HEK293 (cell line): ENCODE data around the gene PI4KA.

Experiments used
- CTCF ChIA-PET: fragments of 350-600 bp; formaldehyde crosslinking; extraction: SDS; loops from one replicate; lab custom pipeline; 2021; ENCODE audit warnings: antibody characterized with exemption; lab: Yijun Ruan, JAX
- POLR2A ChIA-PET: fragments of 300-600 bp; formaldehyde crosslinking; extraction: SDS; loops from one replicate; lab custom pipeline; 2020; ENCODE audit warnings: antibody characterized with exemption, inconsistent platforms; lab: Yijun Ruan, JAX
- H3K27ac ChIP-seq: fragments of 200-500 bp; sonication (Bioruptor generic); 2 replicates; pipeline ENCODE4 v1.5.1; 2014; ENCODE audit warnings: low read depth, low read length, control low read depth, inconsistent platforms; ENCODE audit errors: extremely low read depth
- H3K36me3 ChIP-seq, 2 experiments: fragments of 200-500 bp in 1 of 2; sonication (Bioruptor generic) in 1 of 2; 1 replicate in 1 of 2; 2 replicates in 1 of 2; pipeline ENCODE4 v1.5.1; 2014 to 2017; ENCODE audit warnings: inconsistent platforms in 2 of 2, low read length in 2 of 2; ENCODE audit not compliant: control insufficient read depth in 2 of 2, insufficient read depth in 1 of 2
- H3K4me1 ChIP-seq: fragments of 200-500 bp; sonication (Bioruptor generic); 2 replicates; pipeline ENCODE4 v1.5.1; 2014; ENCODE audit warnings: mild to moderate bottlenecking, low read length, inconsistent platforms; ENCODE audit not compliant: control insufficient read depth, insufficient read depth
- H3K4me3 ChIP-seq: 2 replicates; pipeline ENCODE4 v1.5.1; 2011; ENCODE audit warnings: low read depth, mild to moderate bottlenecking, control low read depth, low read length, moderate library complexity
- H3K9me3 ChIP-seq: fragments of 200-500 bp; sonication (Bioruptor generic); 2 replicates; pipeline ENCODE4 v1.5.1; 2014; ENCODE audit warnings: low read depth, low read length, inconsistent platforms; ENCODE audit not compliant: control insufficient read depth, insufficient read depth
- INSM2 ChIP-seq: fragments of 450-650 bp; formaldehyde crosslinking; IDR thresholded peaks from 2 replicates; pipeline ENCODE4 v1.5.1; 2016; ENCODE audit warnings: missing biosample characterization, missing genetic modification characterization
- MZF1 ChIP-seq: fragments of 450-650 bp; formaldehyde crosslinking; IDR thresholded peaks from 2 replicates; pipeline ENCODE4 v1.5.1; 2017; ENCODE audit warnings: missing biosample characterization, missing genetic modification characterization, borderline replicate concordance
- PATZ1 ChIP-seq: fragments of 450-650 bp; formaldehyde crosslinking; IDR thresholded peaks from 2 replicates; pipeline ENCODE4 v1.5.1; 2016; ENCODE audit warnings: missing biosample characterization, missing genetic modification characterization
- REPIN1 ChIP-seq: fragments of 450-650 bp; formaldehyde crosslinking; IDR thresholded peaks from 2 replicates; pipeline ENCODE4 v1.5.1; 2017; ENCODE audit warnings: missing biosample characterization, missing genetic modification characterization, low read depth
- WT1 ChIP-seq: fragments of 450-650 bp; formaldehyde crosslinking; IDR thresholded peaks from 2 replicates; pipeline ENCODE4 v1.5.1; 2016; ENCODE audit warnings: missing biosample characterization, missing genetic modification characterization
- YY1 ChIP-seq: fragments of 450-650 bp; formaldehyde crosslinking; IDR thresholded peaks from 2 replicates; pipeline ENCODE4 v1.5.1; 2018; ENCODE audit warnings: missing biosample characterization, missing genetic modification characterization
- ZFP41 ChIP-seq: fragments of 450-650 bp; formaldehyde crosslinking; IDR thresholded peaks from 2 replicates; pipeline ENCODE4 v1.5.1; 2016; ENCODE audit warnings: missing biosample characterization, missing genetic modification characterization, borderline replicate concordance
- ZNF10 ChIP-seq: fragments of 450-650 bp; formaldehyde crosslinking; IDR thresholded peaks from 2 replicates; pipeline ENCODE4 v1.5.1; 2017; ENCODE audit warnings: missing biosample characterization, missing genetic modification characterization
- ZNF114 ChIP-seq: fragments of 450-650 bp; formaldehyde crosslinking; IDR thresholded peaks from 2 replicates; pipeline ENCODE4 v1.5.0; 2017; ENCODE audit warnings: missing biosample characterization, missing genetic modification characterization
- ZNF133 ChIP-seq: fragments of 450-650 bp; formaldehyde crosslinking; IDR thresholded peaks from 2 replicates; pipeline ENCODE4 v1.5.1; 2016; ENCODE audit warnings: missing biosample characterization, missing genetic modification characterization
- ZNF157 ChIP-seq: fragments of 450-650 bp; formaldehyde crosslinking; IDR thresholded peaks from 2 replicates; pipeline ENCODE4 v1.5.1; 2016; ENCODE audit warnings: missing biosample characterization, missing genetic modification characterization
- ZNF16 ChIP-seq: fragments of 450-650 bp; formaldehyde crosslinking; IDR thresholded peaks from 2 replicates; pipeline ENCODE4 v1.5.1; 2016; ENCODE audit warnings: low read depth, missing biosample characterization, missing genetic modification characterization
- ZNF19 ChIP-seq: fragments of 450-650 bp; formaldehyde crosslinking; IDR thresholded peaks from 2 replicates; pipeline ENCODE4; 2016; ENCODE audit warnings: missing biosample characterization, missing genetic modification characterization, low read depth
- ZNF311 ChIP-seq: fragments of 450-650 bp; formaldehyde crosslinking; IDR thresholded peaks from 2 replicates; pipeline ENCODE4 v1.5.1; 2017; ENCODE audit warnings: missing biosample characterization, missing genetic modification characterization, borderline replicate concordance
- ZNF433 ChIP-seq: fragments of 450-650 bp; formaldehyde crosslinking; IDR thresholded peaks from 2 replicates; pipeline ENCODE4 v1.5.1; 2016; ENCODE audit warnings: missing biosample characterization, missing genetic modification characterization, low read depth
- ZNF555 ChIP-seq: fragments of 450-650 bp; formaldehyde crosslinking; conservative IDR thresholded peaks from 2 replicates; pipeline ENCODE4 v1.5.1; 2017; ENCODE audit warnings: missing biosample characterization, mild to moderate bottlenecking, missing genetic modification characterization, inconsistent platforms
- ZNF654 ChIP-seq: fragments of 450-650 bp; formaldehyde crosslinking; IDR thresholded peaks from 2 replicates; pipeline ENCODE4 v1.5.1; 2016; ENCODE audit warnings: low read depth, missing biosample characterization, missing genetic modification characterization
- ZNF701 ChIP-seq: fragments of 450-650 bp; formaldehyde crosslinking; IDR thresholded peaks from 2 replicates; pipeline ENCODE4 v1.5.1; 2016; ENCODE audit warnings: missing biosample characterization, missing genetic modification characterization
- ZNF704 ChIP-seq: fragments of 450-650 bp; formaldehyde crosslinking; IDR thresholded peaks from 2 replicates; pipeline ENCODE4 v1.5.1; 2016; ENCODE audit warnings: missing biosample characterization, missing genetic modification characterization
- TF ChIP-seq, protein P1 (sequence below): fragments of 450-650 bp; formaldehyde crosslinking; IDR thresholded peaks from 2 replicates; pipeline ENCODE4 v1.5.1; 2017; ENCODE audit warnings: missing biosample characterization, missing genetic modification characterization
- TF ChIP-seq, protein P2 (sequence below): fragments of 450-650 bp; formaldehyde crosslinking; IDR thresholded peaks from 2 replicates; pipeline ENCODE4 v1.5.1; 2016; ENCODE audit warnings: missing biosample characterization, missing genetic modification characterization, low read depth
- TF ChIP-seq, protein P3 (sequence below): fragments of 450-650 bp; formaldehyde crosslinking; conservative IDR thresholded peaks from 2 replicates; pipeline ENCODE4 v1.5.1; 2016; ENCODE audit warnings: low read depth, missing biosample characterization, missing genetic modification characterization

The PI4KA gene

DNA sequence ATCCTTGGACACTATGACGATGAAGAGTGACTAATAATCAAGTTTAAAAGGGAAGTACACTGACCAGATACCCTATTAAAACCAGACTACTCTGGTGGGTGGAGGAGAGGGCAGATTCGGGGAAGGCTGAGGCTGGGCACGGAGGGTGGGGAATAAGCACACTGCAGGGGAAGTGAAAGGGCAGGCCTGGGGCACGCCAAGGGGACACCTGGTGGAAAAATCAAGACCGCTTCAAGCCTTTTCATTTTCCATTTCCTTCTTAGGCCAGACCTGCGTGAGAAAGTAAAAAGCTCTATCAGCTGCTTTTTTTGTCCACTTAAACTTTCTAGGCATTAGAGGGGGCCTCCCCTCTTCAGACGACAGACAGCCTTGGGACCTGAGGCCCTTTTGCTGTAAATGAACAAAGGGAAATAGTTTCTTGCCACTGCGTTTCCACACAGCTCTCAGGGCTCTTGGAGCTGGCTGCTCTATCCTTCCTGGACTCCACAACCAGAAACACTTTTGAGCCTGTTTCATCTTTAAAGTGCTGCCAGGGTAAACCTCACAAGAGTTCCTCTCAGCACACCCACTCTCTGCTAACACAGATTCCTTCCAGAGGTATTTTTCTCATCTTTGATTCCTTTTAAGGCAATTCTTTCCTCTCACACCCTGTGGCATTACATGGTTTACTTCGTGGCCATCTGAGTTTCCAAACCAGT, 109.7 kb downstream of the PI4KA start (continued):
- no peak for TF ChIP-seq ZNF555 (tag by site-specific recombination)

- CTCF ChIA-PET: interaction anchor here (0.6 to 1.7 kb wide), 5 partner anchors 8 to 183 kb away, joined by 3 to 8 read pairs (median 3); no protein-coding TSS in a partner anchor
- Histone ChIP-seq H3K36me3 (peaks cover 0 to 89% of the 10 kb centered on the region in 2 experiments; a peak in 2 of 3 replicates), H3K4me3 (no peak overlapping the region), H3K27ac (no peak overlapping the region), H3K9me3 (no peaks in the 10 kb centered on the region), H3K4me1 (no peaks in the 10 kb centered on the region)
- TF ChIP-seq ZNF114 (no peak), WT1 (tag by site-specific recombination) (no peak), MZF1 (tag by site-specific recombination) (no peak), ZNF133 (tag by site-specific recombination) (no peak), ZNF704 (tag by site-specific recombination) (no peak), INSM2 (no peak), ZNF19 (no peak)
- TF ChIP-seq, protein P1, sequence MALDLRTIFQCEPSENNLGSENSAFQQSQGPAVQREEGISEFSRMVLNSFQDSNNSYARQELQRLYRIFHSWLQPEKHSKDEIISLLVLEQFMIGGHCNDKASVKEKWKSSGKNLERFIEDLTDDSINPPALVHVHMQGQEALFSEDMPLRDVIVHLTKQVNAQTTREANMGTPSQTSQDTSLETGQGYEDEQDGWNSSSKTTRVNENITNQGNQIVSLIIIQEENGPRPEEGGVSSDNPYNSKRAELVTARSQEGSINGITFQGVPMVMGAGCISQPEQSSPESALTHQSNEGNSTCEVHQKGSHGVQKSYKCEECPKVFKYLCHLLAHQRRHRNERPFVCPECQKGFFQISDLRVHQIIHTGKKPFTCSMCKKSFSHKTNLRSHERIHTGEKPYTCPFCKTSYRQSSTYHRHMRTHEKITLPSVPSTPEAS: no peak
- TF ChIP-seq, protein P2, sequence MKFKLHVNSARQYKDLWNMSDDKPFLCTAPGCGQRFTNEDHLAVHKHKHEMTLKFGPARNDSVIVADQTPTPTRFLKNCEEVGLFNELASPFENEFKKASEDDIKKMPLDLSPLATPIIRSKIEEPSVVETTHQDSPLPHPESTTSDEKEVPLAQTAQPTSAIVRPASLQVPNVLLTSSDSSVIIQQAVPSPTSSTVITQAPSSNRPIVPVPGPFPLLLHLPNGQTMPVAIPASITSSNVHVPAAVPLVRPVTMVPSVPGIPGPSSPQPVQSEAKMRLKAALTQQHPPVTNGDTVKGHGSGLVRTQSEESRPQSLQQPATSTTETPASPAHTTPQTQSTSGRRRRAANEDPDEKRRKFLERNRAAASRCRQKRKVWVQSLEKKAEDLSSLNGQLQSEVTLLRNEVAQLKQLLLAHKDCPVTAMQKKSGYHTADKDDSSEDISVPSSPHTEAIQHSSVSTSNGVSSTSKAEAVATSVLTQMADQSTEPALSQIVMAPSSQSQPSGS (tag by site-specific recombination): no peak
- TF ChIP-seq, protein P3, sequence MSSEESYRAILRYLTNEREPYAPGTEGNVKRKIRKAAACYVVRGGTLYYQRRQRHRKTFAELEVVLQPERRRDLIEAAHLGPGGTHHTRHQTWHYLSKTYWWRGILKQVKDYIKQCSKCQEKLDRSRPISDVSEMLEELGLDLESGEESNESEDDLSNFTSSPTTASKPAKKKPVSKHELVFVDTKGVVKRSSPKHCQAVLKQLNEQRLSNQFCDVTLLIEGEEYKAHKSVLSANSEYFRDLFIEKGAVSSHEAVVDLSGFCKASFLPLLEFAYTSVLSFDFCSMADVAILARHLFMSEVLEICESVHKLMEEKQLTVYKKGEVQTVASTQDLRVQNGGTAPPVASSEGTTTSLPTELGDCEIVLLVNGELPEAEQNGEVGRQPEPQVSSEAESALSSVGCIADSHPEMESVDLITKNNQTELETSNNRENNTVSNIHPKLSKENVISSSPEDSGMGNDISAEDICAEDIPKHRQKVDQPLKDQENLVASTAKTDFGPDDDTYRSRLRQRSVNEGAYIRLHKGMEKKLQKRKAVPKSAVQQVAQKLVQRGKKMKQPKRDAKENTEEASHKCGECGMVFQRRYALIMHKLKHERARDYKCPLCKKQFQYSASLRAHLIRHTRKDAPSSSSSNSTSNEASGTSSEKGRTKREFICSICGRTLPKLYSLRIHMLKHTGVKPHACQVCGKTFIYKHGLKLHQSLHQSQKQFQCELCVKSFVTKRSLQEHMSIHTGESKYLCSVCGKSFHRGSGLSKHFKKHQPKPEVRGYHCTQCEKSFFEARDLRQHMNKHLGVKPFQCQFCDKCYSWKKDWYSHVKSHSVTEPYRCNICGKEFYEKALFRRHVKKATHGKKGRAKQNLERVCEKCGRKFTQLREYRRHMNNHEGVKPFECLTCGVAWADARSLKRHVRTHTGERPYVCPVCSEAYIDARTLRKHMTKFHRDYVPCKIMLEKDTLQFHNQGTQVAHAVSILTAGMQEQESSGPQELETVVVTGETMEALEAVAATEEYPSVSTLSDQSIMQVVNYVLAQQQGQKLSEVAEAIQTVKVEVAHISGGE (tag by site-specific recombination): no peak
- POLR2A ChIA-PET: no interaction called here
Measured at GRCh38 chr22:20748082-20748481, 110.5 kb downstream of the PI4KA start.

- Histone ChIP-seq H3K27ac (no peak overlapping the region), H3K9me3 (no peaks in the 10 kb centered on the region), H3K4me1 (no peaks in the 10 kb centered on the region), H3K36me3 (peaks cover 0 to 89% of the 10 kb centered on the region in 2 experiments; a peak in 2 of 3 replicates), H3K4me3 (no peak overlapping the region)
- ChIA-PET POLR2A (no interaction called here), CTCF (interaction anchor here (0.7 to 2.0 kb wide), 3 partner anchors 10 to 141 kb away, joined by 4 to 5 read pairs (median 4); no protein-coding TSS in a partner anchor)
- TF ChIP-seq ZNF16 (tag by site-specific recombination) (no peak), ZNF433 (tag by site-specific recombination) (no peak), PATZ1 (no peak), REPIN1 (tag by site-specific recombination) (no peak), ZNF701 (tag by site-specific recombination) (no peak), ZNF654 (tag by site-specific recombination) (no peak), ZNF311 (tag by site-specific recombination) (no peak), YY1 (no peak), ZNF157 (no peak), ZFP41 (tag by site-specific recombination) (no peak), ZNF10 (no peak)
Measured at GRCh38 chr22:20747223-20747622, 111.4 kb downstream of the PI4KA start.
